KMS-11 (cell line): ENCODE results near the gene FDXACB1.

Source experiments
- H2AFZ ChIP-seq: fragments of 200-600 bp; sonication (generic); 2 replicates; pipeline ENCODE4 v1.6.1; 2016; ENCODE audit warnings: antibody characterized with exemption, mixed run types, low read depth
- H3K27ac ChIP-seq: fragments of 200-600 bp; sonication (generic); 2 replicates; pipeline ENCODE4 v1.6.1; 2016; ENCODE audit warnings: mild to moderate bottlenecking, mixed run types
- H3K27me3 ChIP-seq: fragments of 200-600 bp; sonication (generic); 2 replicates; pipeline ENCODE4 v1.6.1; 2017; ENCODE audit warnings: mild to moderate bottlenecking, low read depth, mixed run types, moderate library complexity; ENCODE audit not compliant: insufficient read depth
- H3K36me3 ChIP-seq: fragments of 200-600 bp; sonication (generic); 2 replicates; pipeline ENCODE4 v1.6.1; 2017; ENCODE audit warnings: mild to moderate bottlenecking, mixed run types; ENCODE audit not compliant: insufficient read depth
- H3K4me1 ChIP-seq: fragments of 200-600 bp; sonication (generic); 2 replicates; pipeline ENCODE4 v1.6.1; 2016; ENCODE audit warnings: mild to moderate bottlenecking, low read depth, mixed run types; ENCODE audit not compliant: poor library complexity, severe bottlenecking
- H3K4me2 ChIP-seq: fragments of 200-600 bp; sonication (generic); 2 replicates; pipeline ENCODE4 v1.7.0; 2016; ENCODE audit warnings: mild to moderate bottlenecking, mixed run types
- H3K4me3 ChIP-seq: fragments of 200-600 bp; sonication (generic); IDR thresholded peaks from 2 replicates; pipeline ENCODE4 v1.6.1; 2017; ENCODE audit warnings: low read depth, low read length, mixed read lengths; ENCODE audit not compliant: insufficient read depth
- H3K79me2 ChIP-seq: fragments of 200-600 bp; sonication (generic); 2 replicates; pipeline ENCODE4 v1.6.1; 2016; ENCODE audit warnings: low read depth, mixed run types; ENCODE audit not compliant: insufficient read depth
- H3K9ac ChIP-seq: fragments of 200-600 bp; sonication (generic); 2 replicates; pipeline ENCODE4 v1.6.1; 2016; ENCODE audit warnings: mild to moderate bottlenecking, mixed run types
- H4K20me1 ChIP-seq: fragments of 200-600 bp; sonication (generic); 2 replicates; pipeline ENCODE4 v1.6.1; 2016; ENCODE audit warnings: mild to moderate bottlenecking, mixed run types; ENCODE audit not compliant: insufficient read depth
- CTCF ChIP-seq: fragments of 200-600 bp; sonication (generic); conservative IDR thresholded peaks from 2 replicates; pipeline ENCODE4 v1.6.1; 2017; ENCODE audit warnings: low read depth, mild to moderate bottlenecking, antibody characterized with exemption, low read length, moderate library complexity, mixed read lengths

The FDXACB1 gene

DNA sequence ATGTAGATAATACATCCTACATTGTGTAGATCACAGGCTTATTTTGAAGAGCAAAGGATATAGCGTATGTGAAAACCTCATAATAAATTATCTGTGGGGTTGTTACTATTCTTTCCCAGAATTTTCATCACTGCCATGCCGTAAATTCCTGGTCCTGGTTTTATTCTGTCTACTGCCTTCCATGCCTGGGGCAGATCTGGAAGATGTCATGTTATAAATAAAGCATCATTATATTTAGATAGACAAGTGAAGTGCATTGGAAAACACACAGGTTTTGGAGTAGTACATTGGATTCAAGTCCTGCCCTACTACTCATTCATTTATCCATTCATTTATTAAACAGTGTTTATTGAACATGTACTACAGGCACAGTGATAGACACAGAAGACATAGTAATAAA, 41.9 kb upstream of the FDXACB1 start:
- Histone ChIP-seq H3K36me3 (no peaks in the 10 kb centered on the region), H4K20me1 (no peaks in the 10 kb centered on the region), H3K79me2 (no peaks in the 10 kb centered on the region), H2AFZ (no peak overlapping the region), H3K9ac (no peak overlapping the region), H3K4me1 (peaks cover 16% of the 10 kb centered on the region), H3K27me3 (no peaks in the 10 kb centered on the region), H3K27ac (no peak overlapping the region), H3K4me3 (no peak overlapping the region), H3K4me2 (no peak overlapping the region)
- TF ChIP-seq CTCF: no peak

DNA sequence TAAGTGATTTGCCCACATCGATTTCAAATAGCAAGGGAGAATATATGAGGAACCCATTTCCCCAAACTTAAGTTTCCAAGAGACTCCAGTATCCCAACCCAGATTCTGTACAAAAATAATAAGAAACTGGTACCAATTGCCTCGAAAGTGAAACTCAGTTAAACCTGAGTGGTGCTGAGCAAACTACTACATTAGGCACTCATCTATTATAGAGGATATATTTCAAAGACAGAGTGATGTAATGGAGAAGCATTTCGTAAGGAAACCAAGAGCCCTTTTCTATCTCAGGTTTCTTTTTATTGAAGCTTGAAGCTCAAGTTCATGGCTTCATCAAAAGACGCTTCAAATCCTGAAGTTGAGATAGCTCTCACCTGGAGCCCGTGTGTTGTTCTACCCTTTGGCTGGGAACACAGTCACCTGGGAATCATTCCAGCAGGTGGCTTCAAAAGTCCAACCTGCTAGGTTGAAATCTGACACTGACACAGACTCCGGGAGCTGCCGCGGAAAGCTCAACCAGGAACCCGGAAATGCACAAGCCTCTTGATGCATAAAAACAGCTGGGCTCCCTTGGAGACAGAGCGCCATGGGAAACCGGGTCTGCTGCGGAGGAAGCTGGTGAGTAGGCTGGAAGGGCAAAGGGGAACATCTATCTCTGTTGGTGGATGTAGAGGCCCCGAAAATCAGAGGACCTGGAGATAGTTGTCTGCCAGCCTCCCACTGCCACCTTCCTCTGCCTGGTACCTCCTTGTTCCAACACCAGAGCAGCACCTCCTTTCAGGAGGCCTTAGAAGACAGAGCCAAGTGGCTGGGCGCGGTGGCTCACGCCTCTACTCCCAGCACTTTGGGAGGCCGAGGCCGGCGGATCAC, 39.7 kb upstream of the FDXACB1 start, which contains the start of gene C11orf52:
C11orf52 (plus strand) TSS at position 524 of the 867 bp plus-strand sequence; CDS start at position 584, 60 bp downstream.
- Histone ChIP-seq H3K27ac (no peak within 1 kb of the TSS), H4K20me1 (no peaks in the 10 kb centered on the region), H3K27me3 (no peaks in the 10 kb centered on the region), H3K4me1 (peaks cover 11% of the 10 kb centered on the region), H3K4me2 (0 out of 2 replicates have a peak within 1 kb of the TSS, but pooled peaks have one; percentile 21), H3K79me2 (no peaks in the 10 kb centered on the region), H3K4me3 (no peak within 1 kb of the TSS), H3K9ac (no peak within 1 kb of the TSS), H2AFZ (no peak within 1 kb of the TSS), H3K36me3 (no peaks in the 10 kb centered on the region)
- TF ChIP-seq CTCF: no peak

GRCh38 chr11:111917788-111918187, 38.8 kb upstream of the FDXACB1 start:
- no peak for TF ChIP-seq CTCF
- no peaks in the 10 kb centered on the region for H3K79me2 ChIP-seq
- H4K20me1 ChIP-seq: no peaks in the 10 kb centered on the region
- H3K4me1 ChIP-seq: peaks cover 11% of the 10 kb centered on the region
- H3K4me2 ChIP-seq: 0 out of 2 replicates have a peak overlapping the region, but pooled peaks have one; percentile 21
- H3K27ac ChIP-seq: no peak overlapping the region
- no peak overlapping the region for H3K9ac ChIP-seq
- H3K27me3 ChIP-seq: no peaks in the 10 kb centered on the region
- H2AFZ ChIP-seq: no peak overlapping the region
- no peak overlapping the region for H3K4me3 ChIP-seq
- H3K36me3 ChIP-seq: no peaks in the 10 kb centered on the region

GRCh38 chr11:111917312-111917711, 38.3 kb upstream of the FDXACB1 start:
- Histone ChIP-seq H3K36me3 (no peaks in the 10 kb centered on the region), H3K79me2 (no peaks in the 10 kb centered on the region), H2AFZ (no peak overlapping the region), H3K27me3 (no peaks in the 10 kb centered on the region), H4K20me1 (no peaks in the 10 kb centered on the region), H3K27ac (no peak overlapping the region), H3K4me1 (peaks cover 11% of the 10 kb centered on the region), H3K9ac (no peak overlapping the region), H3K4me3 (no peak overlapping the region), H3K4me2 (no peak overlapping the region)
- TF ChIP-seq CTCF: no peak
